Osteocyte (in vitro differentiated cells): ENCODE data around the gene SEPSECS. TPM values are rescaled to one million over a fixed set of nuclear protein-coding genes. Genes with fewer than 3 reads are reported as not detected.

Source experiments
- DNase-seq: peaks from one replicate; pipeline ENCODE4 v3.0.0; 2021; ENCODE audit warnings: mixed read lengths; ENCODE audit not compliant: unreplicated experiment; ENCODE audit errors: extremely low spot score
- H3K27ac Mint-ChIP-seq: one replicate; pipeline ENCODE4 v1.8.0; 2021; ENCODE audit warnings: mild to moderate bottlenecking, mixed read lengths; ENCODE audit not compliant: unreplicated experiment
- H3K27me3 Mint-ChIP-seq: one replicate; pipeline ENCODE4 v1.8.0; 2021; ENCODE audit warnings: mixed read lengths; ENCODE audit not compliant: unreplicated experiment
- H3K36me3 Mint-ChIP-seq: one replicate; pipeline ENCODE4 v1.8.0; 2021; ENCODE audit warnings: mixed read lengths; ENCODE audit not compliant: unreplicated experiment
- H3K4me1 Mint-ChIP-seq: one replicate; pipeline ENCODE4 v1.8.0; 2021; ENCODE audit warnings: mixed read lengths; ENCODE audit not compliant: unreplicated experiment
- H3K4me3 Mint-ChIP-seq: one replicate; pipeline ENCODE4 v1.8.0; 2021; ENCODE audit warnings: mild to moderate bottlenecking, moderate library complexity, mixed read lengths; ENCODE audit not compliant: unreplicated experiment
- H3K9me3 Mint-ChIP-seq: one replicate; pipeline ENCODE4 v1.8.0; 2021; ENCODE audit warnings: mixed read lengths; ENCODE audit not compliant: unreplicated experiment
- CTCF ChIP-seq: fragments of 200-600 bp; sonication (generic); IDR thresholded peaks from 2 replicates; pipeline ENCODE4 v1.5.0; 2021; ENCODE audit warnings: antibody characterized with exemption, mild to moderate bottlenecking, moderate library complexity
- total RNA-seq: library from RNA; stranded (reverse); gene quantifications from 2 replicates; pipeline ENCODE4 v1.2.1, GENCODE V29; 2021

The SEPSECS gene
- total RNA-seq, 1 donor from 2014 or later, result 7.8 TPM

- Mint-ChIP-seq H3K4me1 (peaks cover 2% of the 10 kb centered on the region), H3K9me3 (no peaks in the 10 kb centered on the region), H3K27me3 (no peaks in the 10 kb centered on the region), H3K4me3 (no peak overlapping the region), H3K27ac (no peak overlapping the region), H3K36me3 (no peaks in the 10 kb centered on the region)
- no peak for DNase-seq
- TF ChIP-seq CTCF, result no peak
Observed at GRCh38 chr4:25117274-25117673, 43.0 kb downstream of the SEPSECS start.

GRCh38 chr4:25113915-25114904, 46.0 kb downstream of the SEPSECS start:
- H3K9me3 Mint-ChIP-seq, result no peaks in the 10 kb centered on the region
- no peaks in the 10 kb centered on the region for H3K4me1 Mint-ChIP-seq
- no peak overlapping the region for H3K27ac Mint-ChIP-seq
- no peak for DNase-seq
- H3K4me3 Mint-ChIP-seq, result no peak overlapping the region
- no peaks in the 10 kb centered on the region for H3K36me3 Mint-ChIP-seq
- TF ChIP-seq CTCF, result no peak
- H3K27me3 Mint-ChIP-seq, result no peaks in the 10 kb centered on the region

GRCh38 chr4:25112995-25113380, 47.3 kb downstream of the SEPSECS start:
- Mint-ChIP-seq H3K9me3 (no peaks in the 10 kb centered on the region), H3K36me3 (no peaks in the 10 kb centered on the region), H3K4me3 (no peak overlapping the region), H3K4me1 (peaks cover 2% of the 10 kb centered on the region), H3K27me3 (no peaks in the 10 kb centered on the region), H3K27ac (no peak overlapping the region)
- TF ChIP-seq CTCF, result no peak
- DNase-seq, result no peak

GRCh38 chr4:25112366-25112994, 47.8 kb downstream of the SEPSECS start:
- no peaks in the 10 kb centered on the region for H3K36me3 Mint-ChIP-seq
- no peak for DNase-seq

More at GRCh38 chr4:25112366-25112994, 47.8 kb downstream of the SEPSECS start:
- Mint-ChIP-seq H3K4me1 (peaks cover 7% of the 10 kb centered on the region), H3K27ac (no peak overlapping the region), H3K27me3 (no peaks in the 10 kb centered on the region), H3K9me3 (no peaks in the 10 kb centered on the region), H3K4me3 (no peak overlapping the region)
- no peak for TF ChIP-seq CTCF
